IPS-15b (cell line): ENCODE results near the gene GRID1.

ENCODE experiments used
- H3K27me3 ChIP-seq: one replicate; pipeline ENCODE4 v1.6.1; 2013; ENCODE audit warnings: low read length; ENCODE audit not compliant: control insufficient read depth, insufficient read depth
- H3K36me3 ChIP-seq: one replicate; pipeline ENCODE4 v1.6.1; 2013; ENCODE audit warnings: low read length; ENCODE audit not compliant: control insufficient read depth, insufficient read depth
- H3K4me1 ChIP-seq: one replicate; pipeline ENCODE4 v1.6.1; 2013; ENCODE audit warnings: mild to moderate bottlenecking, low read length; ENCODE audit not compliant: control insufficient read depth, insufficient read depth
- H3K4me3 ChIP-seq: one replicate; pipeline ENCODE4 v1.5.1; 2013; ENCODE audit warnings: low read depth, low read length
- H3K9ac ChIP-seq: one replicate; pipeline ENCODE4 v1.6.1; 2013; ENCODE audit warnings: low read depth, mild to moderate bottlenecking, low read length
- H3K9me3 ChIP-seq: one replicate; pipeline ENCODE4 v1.6.1; 2013; ENCODE audit warnings: mild to moderate bottlenecking, low read length; ENCODE audit not compliant: control insufficient read depth, insufficient read depth

Gene GRID1

GRCh38 chr10:86300399-86300925 lies 66.1 kb downstream of the GRID1 start:
- Histone ChIP-seq H3K4me1 (no peaks in the 10 kb centered on the region), H3K9ac (no peak overlapping the region), H3K9me3 (no peaks in the 10 kb centered on the region), H3K27me3 (peaks cover 2% of the 10 kb centered on the region), H3K36me3 (no peaks in the 10 kb centered on the region), H3K4me3 (no peak overlapping the region)

- H3K4me1 ChIP-seq: no peaks in the 10 kb centered on the region
- H3K9ac ChIP-seq: no peak overlapping the region
- H3K4me3 ChIP-seq: no peak overlapping the region
- peaks cover 2% of the 10 kb centered on the region for H3K27me3 ChIP-seq
- H3K9me3 ChIP-seq: no peaks in the 10 kb centered on the region
- no peaks in the 10 kb centered on the region for H3K36me3 ChIP-seq
Observed at GRCh38 chr10:86299562-86299961, 67.0 kb downstream of the GRID1 start.

GRCh38 chr10:86298501-86299001 lies 68.0 kb downstream of the GRID1 start:
- Histone ChIP-seq H3K4me1 (no peaks in the 10 kb centered on the region), H3K9ac (no peak overlapping the region), H3K4me3 (no peak overlapping the region), H3K9me3 (no peaks in the 10 kb centered on the region), H3K27me3 (peaks cover 2% of the 10 kb centered on the region), H3K36me3 (no peaks in the 10 kb centered on the region)

- Histone ChIP-seq H3K4me1 (peaks cover 3% of the 10 kb centered on the region), H3K4me3 (no peak overlapping the region), H3K36me3 (no peaks in the 10 kb centered on the region), H3K27me3 (peaks cover 2% of the 10 kb centered on the region), H3K9me3 (no peaks in the 10 kb centered on the region), H3K9ac (no peak overlapping the region)
Observed at GRCh38 chr10:86295791-86296190, 70.8 kb downstream of the GRID1 start.

- H3K9ac ChIP-seq: no peak overlapping the region
- no peaks in the 10 kb centered on the region for H3K9me3 ChIP-seq
- H3K36me3 ChIP-seq: no peaks in the 10 kb centered on the region
- H3K4me3 ChIP-seq: no peak overlapping the region
- peaks cover 3% of the 10 kb centered on the region for H3K4me1 ChIP-seq
- H3K27me3 ChIP-seq: peaks cover 2% of the 10 kb centered on the region
Observed at GRCh38 chr10:86295351-86295750, 71.2 kb downstream of the GRID1 start.

GRCh38 chr10:86294346-86295265 lies 72.0 kb downstream of the GRID1 start:
- H3K9me3 ChIP-seq: no peaks in the 10 kb centered on the region
- H3K4me3 ChIP-seq: no peak overlapping the region
- peaks cover 3% of the 10 kb centered on the region for H3K4me1 ChIP-seq
- peaks cover 2% of the 10 kb centered on the region for H3K27me3 ChIP-seq
- H3K9ac ChIP-seq: no peak overlapping the region
- H3K36me3 ChIP-seq: no peaks in the 10 kb centered on the region

GRCh38 chr10:86293396-86293791 lies 73.2 kb downstream of the GRID1 start:
- Histone ChIP-seq H3K27me3 (peaks cover 2% of the 10 kb centered on the region), H3K4me1 (peaks cover 3% of the 10 kb centered on the region), H3K36me3 (no peaks in the 10 kb centered on the region), H3K9ac (no peak overlapping the region), H3K4me3 (no peak overlapping the region), H3K9me3 (no peaks in the 10 kb centered on the region)

GRCh38 chr10:86292462-86293395 lies 73.9 kb downstream of the GRID1 start:
- no peaks in the 10 kb centered on the region for H3K9me3 ChIP-seq
- H3K27me3 ChIP-seq: peaks cover 2% of the 10 kb centered on the region
- H3K9ac ChIP-seq: no peak overlapping the region
- no peaks in the 10 kb centered on the region for H3K36me3 ChIP-seq
- peaks cover 3% of the 10 kb centered on the region for H3K4me1 ChIP-seq
- no peak overlapping the region for H3K4me3 ChIP-seq

- Histone ChIP-seq H3K4me1 (peaks cover 3% of the 10 kb centered on the region), H3K9me3 (no peaks in the 10 kb centered on the region), H3K36me3 (no peaks in the 10 kb centered on the region), H3K9ac (no peak overlapping the region), H3K4me3 (no peak overlapping the region), H3K27me3 (peaks cover 2% of the 10 kb centered on the region)
Observed at GRCh38 chr10:86291616-86292340, 74.8 kb downstream of the GRID1 start.

GRCh38 chr10:86290933-86291615 lies 75.5 kb downstream of the GRID1 start:
- H3K36me3 ChIP-seq: no peaks in the 10 kb centered on the region

GRCh38 chr10:86289577-86289868 lies 77.1 kb downstream of the GRID1 start:
- no peak overlapping the region for H3K9ac ChIP-seq
- no peaks in the 10 kb centered on the region for H3K9me3 ChIP-seq
- peaks cover 3% of the 10 kb centered on the region for H3K4me1 ChIP-seq
- H3K36me3 ChIP-seq: no peaks in the 10 kb centered on the region
- no peak overlapping the region for H3K4me3 ChIP-seq
- no peaks in the 10 kb centered on the region for H3K27me3 ChIP-seq

More at GRCh38 chr10:86290933-86291615, 75.5 kb downstream of the GRID1 start:
- Histone ChIP-seq H3K27me3 (peaks cover 2% of the 10 kb centered on the region), H3K9ac (no peak overlapping the region), H3K4me3 (no peak overlapping the region), H3K4me1 (peaks cover 3% of the 10 kb centered on the region), H3K9me3 (no peaks in the 10 kb centered on the region)
